Central memory CD8-positive, alpha-beta T cell (primary cell): ENCODE data around the gene DSCAML1.

Experiments used
- ATAC-seq: fragments of 150-1000 bp; cut with Tn5 transposase; replicated peaks from 2 replicates; pipeline ENCODE4 v1.10.0; 2022; ENCODE audit warnings: mild to moderate bottlenecking, moderate FRiP score, moderate number of reproducible peaks; ENCODE audit not compliant: poor library complexity, severe bottlenecking; ENCODE audit errors: extremely low read depth
- DNase-seq, 2 donors: peaks; one replicate each; pipeline ENCODE4 v3.0.0; 2021; ENCODE audit warnings: low spot score in 2 of 2
- H3K27ac Mint-ChIP-seq: one replicate; pipeline ENCODE4 v1.8.0; 2022; ENCODE audit warnings: low read depth, mild to moderate bottlenecking, moderate library complexity, mixed read lengths
- H3K27me3 Mint-ChIP-seq: one replicate; pipeline ENCODE4 v1.8.0; 2022; ENCODE audit warnings: mixed read lengths
- H3K36me3 Mint-ChIP-seq: one replicate; pipeline ENCODE4 v1.8.0; 2022; ENCODE audit warnings: mild to moderate bottlenecking, moderate library complexity, mixed read lengths; ENCODE audit not compliant: insufficient read depth
- H3K4me1 Mint-ChIP-seq: one replicate; pipeline ENCODE4 v1.8.0; 2022; ENCODE audit warnings: mixed read lengths
- H3K4me3 Mint-ChIP-seq: one replicate; pipeline ENCODE4 v1.8.0; 2022; ENCODE audit warnings: mild to moderate bottlenecking, moderate library complexity, mixed read lengths
- H3K9me3 Mint-ChIP-seq: one replicate; pipeline ENCODE4 v1.8.0; 2022; ENCODE audit warnings: mixed read lengths

DSCAML1 gene

GRCh38 chr11:117594721-117595120 is 202.3 kb downstream of the DSCAML1 start:
- no peak for DNase-seq
- Mint-ChIP-seq H3K27me3 (peaks cover 63% of the 10 kb centered on the region), H3K9me3 (no peaks in the 10 kb centered on the region), H3K27ac (no peak overlapping the region), H3K36me3 (no peaks in the 10 kb centered on the region), H3K4me1 (no peaks in the 10 kb centered on the region), H3K4me3 (no peak overlapping the region)
- ATAC-seq: no peak

GRCh38 chr11:117593065-117593464 is 204.0 kb downstream of the DSCAML1 start:
- DNase-seq (no peak), ATAC-seq (no peak)
- H3K27me3 Mint-ChIP-seq: peaks cover 58% of the 10 kb centered on the region
- H3K9me3 Mint-ChIP-seq: no peaks in the 10 kb centered on the region
- H3K4me1 Mint-ChIP-seq: no peaks in the 10 kb centered on the region
- H3K4me3 Mint-ChIP-seq: no peak overlapping the region
- no peaks in the 10 kb centered on the region for H3K36me3 Mint-ChIP-seq
- no peak overlapping the region for H3K27ac Mint-ChIP-seq

GRCh38 chr11:117591316-117592039 is 205.5 kb downstream of the DSCAML1 start:
- no peaks in the 10 kb centered on the region for H3K4me1 Mint-ChIP-seq
- peaks cover 59% of the 10 kb centered on the region for H3K27me3 Mint-ChIP-seq
- DNase-seq (no peak), ATAC-seq (no peak)
- no peak overlapping the region for H3K4me3 Mint-ChIP-seq
- H3K27ac Mint-ChIP-seq: no peak overlapping the region
- H3K36me3 Mint-ChIP-seq: no peaks in the 10 kb centered on the region
- no peaks in the 10 kb centered on the region for H3K9me3 Mint-ChIP-seq

GRCh38 chr11:117589063-117589462 is 208.0 kb downstream of the DSCAML1 start:
- Mint-ChIP-seq H3K27me3 (peaks cover 58% of the 10 kb centered on the region), H3K4me1 (no peaks in the 10 kb centered on the region), H3K4me3 (no peak overlapping the region), H3K9me3 (no peaks in the 10 kb centered on the region), H3K36me3 (no peaks in the 10 kb centered on the region), H3K27ac (no peak overlapping the region)
- DNase-seq (no peak), ATAC-seq (no peak)

GRCh38 chr11:117588166-117588810 is 208.7 kb downstream of the DSCAML1 start:
- no peak for ATAC-seq
- no peaks in the 10 kb centered on the region for H3K9me3 Mint-ChIP-seq
- no peak for DNase-seq
- H3K27ac Mint-ChIP-seq: no peak overlapping the region
- no peak overlapping the region for H3K4me3 Mint-ChIP-seq
- no peaks in the 10 kb centered on the region for H3K4me1 Mint-ChIP-seq
- H3K36me3 Mint-ChIP-seq: no peaks in the 10 kb centered on the region
- H3K27me3 Mint-ChIP-seq: peaks cover 66% of the 10 kb centered on the region

- H3K4me1 Mint-ChIP-seq: no peaks in the 10 kb centered on the region
Observed at GRCh38 chr11:117587416-117587815, 209.6 kb downstream of the DSCAML1 start.

GRCh38 chr11:117586392-117586791 is 210.6 kb downstream of the DSCAML1 start:
- no peak overlapping the region for H3K4me3 Mint-ChIP-seq
- DNase-seq (no peak), ATAC-seq (no peak)
- H3K27me3 Mint-ChIP-seq: peaks cover 65% of the 10 kb centered on the region
- H3K36me3 Mint-ChIP-seq: no peaks in the 10 kb centered on the region
- no peak overlapping the region for H3K27ac Mint-ChIP-seq
- H3K9me3 Mint-ChIP-seq: no peaks in the 10 kb centered on the region
- no peaks in the 10 kb centered on the region for H3K4me1 Mint-ChIP-seq

More at GRCh38 chr11:117587416-117587815, 209.6 kb downstream of the DSCAML1 start:
- Mint-ChIP-seq H3K27me3 (peaks cover 67% of the 10 kb centered on the region), H3K27ac (no peak overlapping the region), H3K36me3 (no peaks in the 10 kb centered on the region), H3K9me3 (no peaks in the 10 kb centered on the region), H3K4me3 (no peak overlapping the region)
- no peak for DNase-seq
- no peak for ATAC-seq

GRCh38 chr11:117585631-117586030 is 211.4 kb downstream of the DSCAML1 start:
- Mint-ChIP-seq H3K9me3 (no peaks in the 10 kb centered on the region), H3K36me3 (no peaks in the 10 kb centered on the region), H3K4me1 (no peaks in the 10 kb centered on the region), H3K27ac (no peak overlapping the region), H3K27me3 (peaks cover 72% of the 10 kb centered on the region), H3K4me3 (no peak overlapping the region)
- ATAC-seq (no peak), DNase-seq (no peak)

- no peak for ATAC-seq
- Mint-ChIP-seq H3K27me3 (peaks cover 80% of the 10 kb centered on the region), H3K9me3 (no peaks in the 10 kb centered on the region), H3K4me1 (no peaks in the 10 kb centered on the region), H3K27ac (no peak overlapping the region), H3K4me3 (no peak overlapping the region), H3K36me3 (no peaks in the 10 kb centered on the region)
- no peak for DNase-seq
Observed at GRCh38 chr11:117584056-117584830, 212.8 kb downstream of the DSCAML1 start.

GRCh38 chr11:117583063-117583801 is 213.8 kb downstream of the DSCAML1 start:
- H3K9me3 Mint-ChIP-seq: no peaks in the 10 kb centered on the region
- no peaks in the 10 kb centered on the region for H3K4me1 Mint-ChIP-seq
- H3K27ac Mint-ChIP-seq: no peak overlapping the region
- no peak overlapping the region for H3K4me3 Mint-ChIP-seq
- H3K36me3 Mint-ChIP-seq: no peaks in the 10 kb centered on the region
- DNase-seq: no peak
- no peak for ATAC-seq
- H3K27me3 Mint-ChIP-seq: peaks cover 80% of the 10 kb centered on the region

GRCh38 chr11:117582433-117582832 is 214.6 kb downstream of the DSCAML1 start:
- H3K4me1 Mint-ChIP-seq: no peaks in the 10 kb centered on the region
- H3K9me3 Mint-ChIP-seq: no peaks in the 10 kb centered on the region
- ATAC-seq: no peak
- no peak for DNase-seq
- no peak overlapping the region for H3K4me3 Mint-ChIP-seq
- H3K27me3 Mint-ChIP-seq: peaks cover 77% of the 10 kb centered on the region
- no peaks in the 10 kb centered on the region for H3K36me3 Mint-ChIP-seq
- no peak overlapping the region for H3K27ac Mint-ChIP-seq

GRCh38 chr11:117580866-117581265 is 216.2 kb downstream of the DSCAML1 start:
- ATAC-seq (no peak), DNase-seq (no peak)
- no peaks in the 10 kb centered on the region for H3K9me3 Mint-ChIP-seq
- H3K27me3 Mint-ChIP-seq: peaks cover 62% of the 10 kb centered on the region
- no peak overlapping the region for H3K27ac Mint-ChIP-seq
- no peaks in the 10 kb centered on the region for H3K4me1 Mint-ChIP-seq
- H3K36me3 Mint-ChIP-seq: no peaks in the 10 kb centered on the region
- H3K4me3 Mint-ChIP-seq: no peak overlapping the region
